HepG2 (cell line): ENCODE measurements around the gene HOXC10. TPM values are rescaled to one million over a fixed set of nuclear protein-coding genes. Genes with fewer than 3 reads are reported as not detected.

Experiments used
- TRIM24 ChIP-seq: sonication (generic); formaldehyde crosslinking; IDR thresholded peaks from 2 replicates; pipeline ENCODE4 v1.8.0; 2022; ENCODE audit warnings: mild to moderate bottlenecking, missing genetic modification reagents
- polyA plus RNA-seq, 8 experiments: library from polyadenylated mRNA; depleted of rRNA in 3 of 8; stranded (reverse) in 7 of 8; unstranded in 1 of 8; fragments of >200 nt; fragmentation: Illumina TruSeq in 4 of 8; extraction: Trizol in 4 of 8; gene quantifications; 2 replicates each; pipeline versions ENCODE4 v1.2.1 to v1.2.3, GENCODE V29; 2011 to 2016; ENCODE audit warnings: low read depth in 4 of 8, missing spikeins in 1 of 8, mixed read lengths in 1 of 8; ENCODE audit not compliant: insufficient read depth in 1 of 8
- total RNA-seq, 5 experiments: library from RNA; depleted of rRNA; stranded (reverse); fragments of >200 nt; fragmentation: Illumina TruSeq; extraction: Trizol; gene quantifications; 2 replicates each; pipeline ENCODE4 v1.2.3, GENCODE V29; 2016; ENCODE audit warnings: low read depth in 1 of 5
- TF ChIP-seq, protein P1 (sequence below): sonication (generic); formaldehyde crosslinking; IDR thresholded peaks from 2 replicates; pipeline ENCODE4 v1.4.0; 2020; ENCODE audit warnings: missing genetic modification reagents
- TF ChIP-seq, protein P2 (sequence below): sonication (generic); formaldehyde crosslinking; IDR thresholded peaks from 2 replicates; pipeline ENCODE4 v1.4.0; 2020; ENCODE audit warnings: mild to moderate bottlenecking, low read depth, missing genetic modification reagents
- TF ChIP-seq, protein P3 (sequence below): sonication (generic); formaldehyde crosslinking; IDR thresholded peaks from 2 replicates; pipeline ENCODE4 v1.5.0; 2020; ENCODE audit warnings: mild to moderate bottlenecking, missing genetic modification reagents, borderline replicate concordance
- TF ChIP-seq, protein P4 (sequence below): sonication (generic); formaldehyde crosslinking; IDR thresholded peaks from 2 replicates; pipeline ENCODE4 v1.4.0; 2020; ENCODE audit warnings: missing genetic modification reagents

The HOXC10 gene
- total and polyA plus RNA-seq, 2 of the 13 experiments (the other 11 are each of a cell fraction or from before 2014, with no cell fraction given): not detected

DNA sequence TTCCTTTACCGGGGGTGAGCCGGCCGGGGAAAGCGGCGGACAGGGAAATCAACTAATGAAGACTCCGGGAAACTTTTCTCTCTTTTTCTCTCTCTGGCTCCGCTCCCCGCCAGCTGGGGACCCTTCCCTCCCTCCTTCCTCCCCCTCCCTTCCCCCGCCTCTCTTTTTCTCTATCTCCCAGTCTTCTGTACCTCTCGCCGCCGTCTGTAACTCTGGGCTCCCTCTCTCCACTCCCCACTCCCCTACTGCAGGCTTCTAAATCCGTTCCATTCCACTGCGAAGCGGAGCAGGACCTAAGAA, 18.9 kb upstream of the HOXC10 start (continued):
- TF ChIP-seq, protein P1, sequence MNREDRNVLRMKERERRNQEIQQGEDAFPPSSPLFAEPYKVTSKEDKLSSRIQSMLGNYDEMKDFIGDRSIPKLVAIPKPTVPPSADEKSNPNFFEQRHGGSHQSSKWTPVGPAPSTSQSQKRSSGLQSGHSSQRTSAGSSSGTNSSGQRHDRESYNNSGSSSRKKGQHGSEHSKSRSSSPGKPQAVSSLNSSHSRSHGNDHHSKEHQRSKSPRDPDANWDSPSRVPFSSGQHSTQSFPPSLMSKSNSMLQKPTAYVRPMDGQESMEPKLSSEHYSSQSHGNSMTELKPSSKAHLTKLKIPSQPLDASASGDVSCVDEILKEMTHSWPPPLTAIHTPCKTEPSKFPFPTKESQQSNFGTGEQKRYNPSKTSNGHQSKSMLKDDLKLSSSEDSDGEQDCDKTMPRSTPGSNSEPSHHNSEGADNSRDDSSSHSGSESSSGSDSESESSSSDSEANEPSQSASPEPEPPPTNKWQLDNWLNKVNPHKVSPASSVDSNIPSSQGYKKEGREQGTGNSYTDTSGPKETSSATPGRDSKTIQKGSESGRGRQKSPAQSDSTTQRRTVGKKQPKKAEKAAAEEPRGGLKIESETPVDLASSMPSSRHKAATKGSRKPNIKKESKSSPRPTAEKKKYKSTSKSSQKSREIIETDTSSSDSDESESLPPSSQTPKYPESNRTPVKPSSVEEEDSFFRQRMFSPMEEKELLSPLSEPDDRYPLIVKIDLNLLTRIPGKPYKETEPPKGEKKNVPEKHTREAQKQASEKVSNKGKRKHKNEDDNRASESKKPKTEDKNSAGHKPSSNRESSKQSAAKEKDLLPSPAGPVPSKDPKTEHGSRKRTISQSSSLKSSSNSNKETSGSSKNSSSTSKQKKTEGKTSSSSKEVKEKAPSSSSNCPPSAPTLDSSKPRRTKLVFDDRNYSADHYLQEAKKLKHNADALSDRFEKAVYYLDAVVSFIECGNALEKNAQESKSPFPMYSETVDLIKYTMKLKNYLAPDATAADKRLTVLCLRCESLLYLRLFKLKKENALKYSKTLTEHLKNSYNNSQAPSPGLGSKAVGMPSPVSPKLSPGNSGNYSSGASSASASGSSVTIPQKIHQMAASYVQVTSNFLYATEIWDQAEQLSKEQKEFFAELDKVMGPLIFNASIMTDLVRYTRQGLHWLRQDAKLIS: no peak
- TF ChIP-seq TRIM24: no peak
- TF ChIP-seq, protein P2, sequence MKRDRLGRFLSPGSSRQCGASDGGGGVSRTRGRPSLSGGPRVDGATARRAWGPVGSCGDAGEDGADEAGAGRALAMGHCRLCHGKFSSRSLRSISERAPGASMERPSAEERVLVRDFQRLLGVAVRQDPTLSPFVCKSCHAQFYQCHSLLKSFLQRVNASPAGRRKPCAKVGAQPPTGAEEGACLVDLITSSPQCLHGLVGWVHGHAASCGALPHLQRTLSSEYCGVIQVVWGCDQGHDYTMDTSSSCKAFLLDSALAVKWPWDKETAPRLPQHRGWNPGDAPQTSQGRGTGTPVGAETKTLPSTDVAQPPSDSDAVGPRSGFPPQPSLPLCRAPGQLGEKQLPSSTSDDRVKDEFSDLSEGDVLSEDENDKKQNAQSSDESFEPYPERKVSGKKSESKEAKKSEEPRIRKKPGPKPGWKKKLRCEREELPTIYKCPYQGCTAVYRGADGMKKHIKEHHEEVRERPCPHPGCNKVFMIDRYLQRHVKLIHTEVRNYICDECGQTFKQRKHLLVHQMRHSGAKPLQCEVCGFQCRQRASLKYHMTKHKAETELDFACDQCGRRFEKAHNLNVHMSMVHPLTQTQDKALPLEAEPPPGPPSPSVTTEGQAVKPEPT: no peak
- TF ChIP-seq, protein P3, sequence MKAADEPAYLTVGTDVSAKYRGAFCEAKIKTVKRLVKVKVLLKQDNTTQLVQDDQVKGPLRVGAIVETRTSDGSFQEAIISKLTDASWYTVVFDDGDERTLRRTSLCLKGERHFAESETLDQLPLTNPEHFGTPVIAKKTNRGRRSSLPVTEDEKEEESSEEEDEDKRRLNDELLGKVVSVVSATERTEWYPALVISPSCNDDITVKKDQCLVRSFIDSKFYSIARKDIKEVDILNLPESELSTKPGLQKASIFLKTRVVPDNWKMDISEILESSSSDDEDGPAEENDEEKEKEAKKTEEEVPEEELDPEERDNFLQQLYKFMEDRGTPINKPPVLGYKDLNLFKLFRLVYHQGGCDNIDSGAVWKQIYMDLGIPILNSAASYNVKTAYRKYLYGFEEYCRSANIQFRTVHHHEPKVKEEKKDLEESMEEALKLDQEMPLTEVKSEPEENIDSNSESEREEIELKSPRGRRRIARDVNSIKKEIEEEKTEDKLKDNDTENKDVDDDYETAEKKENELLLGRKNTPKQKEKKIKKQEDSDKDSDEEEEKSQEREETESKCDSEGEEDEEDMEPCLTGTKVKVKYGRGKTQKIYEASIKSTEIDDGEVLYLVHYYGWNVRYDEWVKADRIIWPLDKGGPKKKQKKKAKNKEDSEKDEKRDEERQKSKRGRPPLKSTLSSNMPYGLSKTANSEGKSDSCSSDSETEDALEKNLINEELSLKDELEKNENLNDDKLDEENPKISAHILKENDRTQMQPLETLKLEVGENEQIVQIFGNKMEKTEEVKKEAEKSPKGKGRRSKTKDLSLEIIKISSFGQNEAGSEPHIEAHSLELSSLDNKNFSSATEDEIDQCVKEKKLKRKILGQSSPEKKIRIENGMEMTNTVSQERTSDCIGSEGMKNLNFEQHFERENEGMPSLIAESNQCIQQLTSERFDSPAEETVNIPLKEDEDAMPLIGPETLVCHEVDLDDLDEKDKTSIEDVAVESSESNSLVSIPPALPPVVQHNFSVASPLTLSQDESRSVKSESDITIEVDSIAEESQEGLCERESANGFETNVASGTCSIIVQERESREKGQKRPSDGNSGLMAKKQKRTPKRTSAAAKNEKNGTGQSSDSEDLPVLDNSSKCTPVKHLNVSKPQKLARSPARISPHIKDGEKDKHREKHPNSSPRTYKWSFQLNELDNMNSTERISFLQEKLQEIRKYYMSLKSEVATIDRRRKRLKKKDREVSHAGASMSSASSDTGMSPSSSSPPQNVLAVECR (CRISPR knock-in tag): no peak
- TF ChIP-seq, protein P4, sequence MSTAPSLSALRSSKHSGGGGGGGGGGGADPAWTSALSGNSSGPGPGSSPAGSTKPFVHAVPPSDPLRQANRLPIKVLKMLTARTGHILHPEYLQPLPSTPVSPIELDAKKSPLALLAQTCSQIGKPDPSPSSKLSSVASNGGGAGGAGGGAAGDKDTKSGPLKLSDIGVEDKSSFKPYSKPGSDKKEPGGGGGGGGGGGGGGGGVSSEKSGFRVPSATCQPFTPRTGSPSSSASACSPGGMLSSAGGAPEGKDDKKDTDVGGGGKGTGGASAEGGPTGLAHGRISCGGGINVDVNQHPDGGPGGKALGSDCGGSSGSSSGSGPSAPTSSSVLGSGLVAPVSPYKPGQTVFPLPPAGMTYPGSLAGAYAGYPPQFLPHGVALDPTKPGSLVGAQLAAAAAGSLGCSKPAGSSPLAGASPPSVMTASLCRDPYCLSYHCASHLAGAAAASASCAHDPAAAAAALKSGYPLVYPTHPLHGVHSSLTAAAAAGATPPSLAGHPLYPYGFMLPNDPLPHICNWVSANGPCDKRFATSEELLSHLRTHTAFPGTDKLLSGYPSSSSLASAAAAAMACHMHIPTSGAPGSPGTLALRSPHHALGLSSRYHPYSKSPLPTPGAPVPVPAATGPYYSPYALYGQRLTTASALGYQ: no peak
- TF ChIP-seq, all 625 proteins: peak for 0
